ENCODE data around the gene MSRB3.

- no peak for TF ChIP-seq CTCF (IDR thresholded peaks at IDR 0.05)
- TF ChIP-seq EZH2 (IDR thresholded peaks at IDR 0.05) = no peak
Observed at GRCh38 chr12:65444996-65445395, 166.5 kb downstream of the MSRB3 start.
